DND-41 (cell line): Measurements from ENCODE around the gene TNF.

ENCODE experiments used
- ATAC-seq: fragments of 200-7000 bp; cut with Tn5 transposase; 3 replicates; pipeline ENCODE4 v1.9.1; 2021; ENCODE audit warnings: low read depth; ENCODE audit not compliant: insufficient read depth
- DNase-seq: peaks from one replicate; pipeline ENCODE4 v3.0.0-alpha.2; 2020
- H2AFZ ChIP-seq: 2 replicates; pipeline ENCODE4 v1.6.0; 2012; ENCODE audit warnings: low read depth, low read length
- H3K27ac ChIP-seq: 2 replicates; pipeline ENCODE4 v1.5.1; 2012; ENCODE audit warnings: low read length, inconsistent platforms
- H3K27me3 ChIP-seq: fragments of 200-600 bp; sonication (generic); 2 replicates; pipeline ENCODE4 v1.6.0; 2012; ENCODE audit warnings: low read length, mild to moderate bottlenecking, inconsistent platforms; ENCODE audit not compliant: insufficient read depth, poor library complexity
- H3K36me3 ChIP-seq: 2 replicates; pipeline ENCODE4 v1.5.1; 2012; ENCODE audit warnings: low read length, inconsistent platforms; ENCODE audit not compliant: insufficient read depth
- H3K4me1 ChIP-seq: 2 replicates; pipeline ENCODE4 v1.5.1; 2012; ENCODE audit warnings: mild to moderate bottlenecking, low read length; ENCODE audit not compliant: insufficient read depth
- H3K4me2 ChIP-seq: 2 replicates; pipeline ENCODE4 v1.6.0; 2012; ENCODE audit warnings: mild to moderate bottlenecking, moderate library complexity, low read length, inconsistent platforms; ENCODE audit not compliant: insufficient read depth
- H3K4me3 ChIP-seq, 2 experiments: fragments of 200-600 bp in 1 of 2; shearing (Covaris generic) in 1 of 2; 2 replicates each; pipeline ENCODE4 v1.5.1; 2012 to 2016; ENCODE audit warnings: inconsistent platforms in 2 of 2, low read length in 2 of 2, mild to moderate bottlenecking in 2 of 2, low read depth in 1 of 2, moderate library complexity in 1 of 2
- H3K79me2 ChIP-seq: 2 replicates; pipeline ENCODE4 v1.6.0; 2012; ENCODE audit warnings: low read length, inconsistent platforms; ENCODE audit not compliant: insufficient read depth
- H3K9ac ChIP-seq: 2 replicates; pipeline ENCODE4 v1.6.0; 2012; ENCODE audit warnings: low read depth, mild to moderate bottlenecking, inconsistent platforms, low read length, moderate library complexity
- H3K9me3 ChIP-seq: 2 replicates; pipeline ENCODE4 v1.5.1; 2012; ENCODE audit warnings: low read length, moderate library complexity, mild to moderate bottlenecking, inconsistent platforms; ENCODE audit not compliant: insufficient read depth, severe bottlenecking
- H4K20me1 ChIP-seq: 2 replicates; pipeline ENCODE4 v1.6.0; 2012; ENCODE audit warnings: low read length; ENCODE audit not compliant: insufficient read depth
- EZH2 ChIP-seq: IDR thresholded peaks from 3 replicates; pipeline ENCODE4 v1.6.1; 2012; ENCODE audit warnings: borderline replicate concordance, low read depth, mild to moderate bottlenecking, moderate library complexity, low read length, inconsistent platforms; ENCODE audit not compliant: severe bottlenecking
- TF ChIP-seq, protein P1 (sequence below): IDR thresholded peaks from 2 replicates; pipeline ENCODE4 v1.5.1; 2012; ENCODE audit warnings: borderline replicate concordance, low read length, moderate library complexity, mild to moderate bottlenecking; ENCODE audit not compliant: poor library complexity, severe bottlenecking; ENCODE audit errors: extremely low read depth

TNF gene

GRCh38 chr6:31567531-31568370 lies 7.6 kb upstream of the TNF start:
- no peaks in the 10 kb centered on the region for H3K79me2 ChIP-seq
- no peak overlapping the region for H3K9ac ChIP-seq

GRCh38 chr6:31568537-31568961 lies 6.8 kb upstream of the TNF start:
- H3K4me3 ChIP-seq: no peak overlapping the region
- H3K79me2 ChIP-seq: no peaks in the 10 kb centered on the region
- no peak overlapping the region for H3K4me2 ChIP-seq
- ATAC-seq (peak; percentile 77), DNase-seq (no peak)
- H3K27ac ChIP-seq: no peak overlapping the region
- no peak overlapping the region for H2AFZ ChIP-seq
- H3K9me3 ChIP-seq: no peaks in the 10 kb centered on the region
- no peak overlapping the region for H3K9ac ChIP-seq
- no peaks in the 10 kb centered on the region for H3K4me1 ChIP-seq
- H3K27me3 ChIP-seq: no peaks in the 10 kb centered on the region
- no peaks in the 10 kb centered on the region for H3K36me3 ChIP-seq
- no peaks in the 10 kb centered on the region for H4K20me1 ChIP-seq
- TF ChIP-seq EZH2: no peak
- TF ChIP-seq, protein P1, sequence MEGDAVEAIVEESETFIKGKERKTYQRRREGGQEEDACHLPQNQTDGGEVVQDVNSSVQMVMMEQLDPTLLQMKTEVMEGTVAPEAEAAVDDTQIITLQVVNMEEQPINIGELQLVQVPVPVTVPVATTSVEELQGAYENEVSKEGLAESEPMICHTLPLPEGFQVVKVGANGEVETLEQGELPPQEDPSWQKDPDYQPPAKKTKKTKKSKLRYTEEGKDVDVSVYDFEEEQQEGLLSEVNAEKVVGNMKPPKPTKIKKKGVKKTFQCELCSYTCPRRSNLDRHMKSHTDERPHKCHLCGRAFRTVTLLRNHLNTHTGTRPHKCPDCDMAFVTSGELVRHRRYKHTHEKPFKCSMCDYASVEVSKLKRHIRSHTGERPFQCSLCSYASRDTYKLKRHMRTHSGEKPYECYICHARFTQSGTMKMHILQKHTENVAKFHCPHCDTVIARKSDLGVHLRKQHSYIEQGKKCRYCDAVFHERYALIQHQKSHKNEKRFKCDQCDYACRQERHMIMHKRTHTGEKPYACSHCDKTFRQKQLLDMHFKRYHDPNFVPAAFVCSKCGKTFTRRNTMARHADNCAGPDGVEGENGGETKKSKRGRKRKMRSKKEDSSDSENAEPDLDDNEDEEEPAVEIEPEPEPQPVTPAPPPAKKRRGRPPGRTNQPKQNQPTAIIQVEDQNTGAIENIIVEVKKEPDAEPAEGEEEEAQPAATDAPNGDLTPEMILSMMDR: no peak

More at GRCh38 chr6:31567531-31568370, 7.6 kb upstream of the TNF start:
- Histone ChIP-seq H2AFZ (no peak overlapping the region), H3K36me3 (no peaks in the 10 kb centered on the region), H3K27ac (no peak overlapping the region), H3K4me1 (no peaks in the 10 kb centered on the region), H3K27me3 (no peaks in the 10 kb centered on the region), H3K4me2 (no peak overlapping the region), H4K20me1 (no peaks in the 10 kb centered on the region), H3K9me3 (no peaks in the 10 kb centered on the region), H3K4me3 (no peak overlapping the region)
- ATAC-seq (0 out of 3 replicates have a peak, but pooled peaks have one; percentile 17), DNase-seq (no peak)
- TF ChIP-seq, protein P1: no peak
- TF ChIP-seq EZH2: no peak

- H2AFZ ChIP-seq: no peak overlapping the region
- no peak overlapping the region for H3K27ac ChIP-seq
- TF ChIP-seq, protein P1: no peak
- no peak for TF ChIP-seq EZH2
- DNase-seq (no peak), ATAC-seq (no peak)
- H3K4me1 ChIP-seq: peaks cover 7% of the 10 kb centered on the region
- H3K4me3 ChIP-seq: no peak overlapping the region
- no peaks in the 10 kb centered on the region for H3K79me2 ChIP-seq
- no peaks in the 10 kb centered on the region for H4K20me1 ChIP-seq
- no peaks in the 10 kb centered on the region for H3K27me3 ChIP-seq
- H3K36me3 ChIP-seq: no peaks in the 10 kb centered on the region
- no peak overlapping the region for H3K9ac ChIP-seq
- H3K4me2 ChIP-seq: no peak overlapping the region
- no peaks in the 10 kb centered on the region for H3K9me3 ChIP-seq
These were observed 5.4 kb upstream of the TNF start for GRCh38 chr6:31569861-31570536.
